ENCODE results near the gene XPR1.
A peak's percentile ranks its signal among the peaks of the same experiment; 100 is the strongest.

The XPR1 gene

DNA sequence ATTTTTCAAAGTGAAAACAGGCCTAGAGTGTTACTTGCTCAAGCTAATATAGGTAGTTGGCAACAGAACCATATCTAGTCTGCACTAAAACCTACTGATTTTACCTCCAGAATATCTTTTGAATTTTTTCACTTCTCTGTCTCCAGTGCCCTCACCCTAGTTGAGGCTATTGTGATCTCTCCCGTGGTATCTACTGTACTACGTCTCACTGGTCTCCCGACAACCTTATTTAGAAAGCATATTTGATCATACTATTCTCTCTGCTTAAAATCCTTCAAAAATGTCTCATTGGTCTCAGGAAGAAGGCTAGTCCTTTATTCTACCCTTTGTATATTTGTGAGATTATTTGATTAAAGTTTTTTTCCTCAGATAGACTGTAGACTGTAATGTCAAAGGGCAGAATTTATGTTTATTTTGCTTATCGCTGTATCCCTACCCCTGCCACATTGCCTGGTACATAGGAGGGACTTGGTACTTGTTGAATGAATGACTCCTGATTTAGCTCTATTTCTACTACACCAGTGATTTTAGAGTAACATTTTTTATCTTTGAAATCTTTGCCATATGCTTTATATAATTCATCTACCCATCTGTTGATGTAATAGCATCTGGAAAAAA lies 145.4 kb downstream of the XPR1 start:
- no peak overlapping the region for H2AFZ ChIP-seq (ENCODE audit: low read length)
- no peaks in the 10 kb centered on the region for H3F3A ChIP-seq (ENCODE audit: low read depth)
- H3K9me3 ChIP-seq (ENCODE audit: insufficient read depth, low read depth, low read length), result no peaks in the 10 kb centered on the region
- no peaks in the 10 kb centered on the region for H4K20me1 ChIP-seq (ENCODE audit: insufficient read depth, low read length, poor library complexity, severe bottlenecking)
- H3K36me3 ChIP-seq (ENCODE audit: insufficient read depth, low read length), result no peaks in the 10 kb centered on the region
- H3K9me2 ChIP-seq (replicated peaks; ENCODE audit: low read depth, low read length), result no peaks in the 10 kb centered on the region
- H3K4me2 ChIP-seq (ENCODE audit: low read depth, low read length, poor library complexity, severe bottlenecking), result no peak overlapping the region
- no peaks in the 10 kb centered on the region for H3K79me2 ChIP-seq (ENCODE audit: insufficient read depth, low read length)
- H3K4me1 ChIP-seq (ENCODE audit: insufficient read depth, low read length, poor library complexity, severe bottlenecking), result no peaks in the 10 kb centered on the region
- no peak overlapping the region for H3K9ac ChIP-seq (ENCODE audit: low read depth, low read length, poor library complexity, severe bottlenecking)
- H3K4me3 ChIP-seq (ENCODE audit: low read length, poor library complexity, severe bottlenecking), result no peak overlapping the region
- no peaks in the 10 kb centered on the region for H3K27me3 ChIP-seq (ENCODE audit: insufficient read depth, low read length, poor library complexity, severe bottlenecking)
- TF ChIP-seq EZH2phosphoT487 (IDR thresholded peaks at IDR 0.05; ENCODE audit: borderline replicate concordance), result no peak
- no peak for TF ChIP-seq CTCF (conservative IDR thresholded peaks at IDR 0.05; ENCODE audit: low read length)

DNA sequence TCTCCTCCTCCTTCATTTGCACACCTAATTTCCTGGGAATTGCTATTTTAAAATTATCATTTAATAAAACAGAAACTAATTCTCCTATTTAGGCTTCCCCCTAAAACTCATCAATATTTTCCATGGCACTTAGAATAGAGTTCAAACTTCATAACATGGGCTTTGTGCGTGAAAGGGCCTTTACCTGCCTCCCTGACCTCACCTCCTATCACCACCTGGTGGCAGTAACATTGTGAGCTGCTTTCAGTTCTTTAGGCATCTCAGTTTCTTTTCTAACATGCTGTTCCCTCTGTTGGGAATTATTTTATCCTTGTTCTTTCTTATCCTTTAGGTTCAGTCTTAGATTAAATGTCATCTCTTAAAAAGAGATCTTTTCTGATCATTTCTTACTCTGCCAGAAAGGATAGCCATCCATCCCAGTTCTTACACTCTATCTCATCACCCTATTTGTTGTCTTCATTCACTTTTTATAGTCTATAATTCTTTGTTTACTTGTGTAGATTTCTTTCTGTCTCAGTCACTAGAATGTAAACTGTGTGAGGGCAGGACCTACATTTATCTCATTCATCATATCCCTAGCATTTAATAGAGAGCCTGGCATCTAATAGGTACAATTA lies 147.1 kb downstream of the XPR1 start:
- H3K27me3 ChIP-seq (ENCODE audit: insufficient read depth, low read length, poor library complexity, severe bottlenecking), result no peaks in the 10 kb centered on the region
- H3K9ac ChIP-seq (ENCODE audit: low read depth, low read length, poor library complexity, severe bottlenecking), result no peak overlapping the region
- H3K4me3 ChIP-seq (ENCODE audit: low read length, poor library complexity, severe bottlenecking), result no peak overlapping the region
- no peaks in the 10 kb centered on the region for H3K9me3 ChIP-seq (ENCODE audit: insufficient read depth, low read depth, low read length)
- no peaks in the 10 kb centered on the region for H4K20me1 ChIP-seq (ENCODE audit: insufficient read depth, low read length, poor library complexity, severe bottlenecking)
- TF ChIP-seq EZH2phosphoT487 (IDR thresholded peaks at IDR 0.05; ENCODE audit: borderline replicate concordance), result no peak
- TF ChIP-seq CTCF (conservative IDR thresholded peaks at IDR 0.05; ENCODE audit: low read length), result peak; percentile 71
- H3K79me2 ChIP-seq (ENCODE audit: insufficient read depth, low read length), result no peaks in the 10 kb centered on the region
- H3K9me2 ChIP-seq (replicated peaks; ENCODE audit: low read depth, low read length), result no peaks in the 10 kb centered on the region
- H3K36me3 ChIP-seq (ENCODE audit: insufficient read depth, low read length), result no peaks in the 10 kb centered on the region
- H3F3A ChIP-seq (ENCODE audit: low read depth), result no peaks in the 10 kb centered on the region
- no peaks in the 10 kb centered on the region for H3K4me1 ChIP-seq (ENCODE audit: insufficient read depth, low read length, poor library complexity, severe bottlenecking)
- H2AFZ ChIP-seq (ENCODE audit: low read length), result no peak overlapping the region
- no peak overlapping the region for H3K4me2 ChIP-seq (ENCODE audit: low read depth, low read length, poor library complexity, severe bottlenecking)

DNA sequence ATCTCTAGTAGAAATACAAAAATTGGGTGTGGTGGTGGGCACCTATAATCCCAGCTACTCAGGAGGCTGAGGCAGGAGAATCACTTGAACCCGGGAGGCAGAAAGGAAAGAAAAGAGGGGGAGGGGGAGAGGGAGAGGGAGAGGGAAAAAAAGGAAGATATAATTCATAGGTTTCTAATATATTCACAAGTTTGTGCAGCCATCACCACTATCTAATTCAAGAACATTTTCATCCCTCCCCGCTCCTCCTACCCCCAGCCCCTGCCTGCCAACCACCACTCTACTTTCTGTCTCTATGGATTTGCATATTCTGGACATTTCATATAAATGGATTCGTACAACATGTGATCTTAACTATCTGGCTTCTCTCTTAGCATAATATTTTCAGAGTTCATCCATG lies 147.8 kb downstream of the XPR1 start:
- TF ChIP-seq CTCF (conservative IDR thresholded peaks at IDR 0.05; ENCODE audit: low read length) (no peak), EZH2phosphoT487 (IDR thresholded peaks at IDR 0.05; ENCODE audit: borderline replicate concordance) (no peak)
- Histone ChIP-seq H3K36me3 (ENCODE audit: insufficient read depth, low read length) (no peaks in the 10 kb centered on the region), H3K4me2 (ENCODE audit: low read depth, low read length, poor library complexity, severe bottlenecking) (no peak overlapping the region), H3K9me3 (ENCODE audit: insufficient read depth, low read depth, low read length) (no peaks in the 10 kb centered on the region), H3K4me3 (ENCODE audit: low read length, poor library complexity, severe bottlenecking) (no peak overlapping the region), H2AFZ (ENCODE audit: low read length) (no peak overlapping the region), H3K4me1 (ENCODE audit: insufficient read depth, low read length, poor library complexity, severe bottlenecking) (no peaks in the 10 kb centered on the region), H3K9ac (ENCODE audit: low read depth, low read length, poor library complexity, severe bottlenecking) (no peak overlapping the region), H3K27me3 (ENCODE audit: insufficient read depth, low read length, poor library complexity, severe bottlenecking) (no peaks in the 10 kb centered on the region), H3F3A (ENCODE audit: low read depth) (no peaks in the 10 kb centered on the region), H3K9me2 (replicated peaks; ENCODE audit: low read depth, low read length) (no peaks in the 10 kb centered on the region), H4K20me1 (ENCODE audit: insufficient read depth, low read length, poor library complexity, severe bottlenecking) (no peaks in the 10 kb centered on the region), H3K79me2 (ENCODE audit: insufficient read depth, low read length) (no peaks in the 10 kb centered on the region)

Measured in Loucy (cell line).